Bronchial epithelial cell (primary cell): ENCODE data around the gene ARSK. TPM values are rescaled to one million over a fixed set of nuclear protein-coding genes. Genes with fewer than 3 reads are reported as not detected.

ENCODE experiments used
- DNase-seq: peaks from one replicate; pipeline ENCODE4 v3.0.0-alpha.2; 2010; ENCODE audit warnings: low read depth
- FAIRE-seq: peaks from 2 replicates; lab custom pipeline; 2011; peaks lifted over from hg19 to GRCh38; lab: Jason Lieb, UNC
- H3K27me3 ChIP-seq: 2 replicates; pipeline ENCODE4 v1.5.1; 2011; ENCODE audit warnings: low read length; ENCODE audit not compliant: control insufficient read depth, insufficient read depth
- H3K36me3 ChIP-seq: 2 replicates; pipeline ENCODE4 v1.5.1; 2011; ENCODE audit warnings: low read length; ENCODE audit not compliant: control insufficient read depth, insufficient read depth
- H3K4me3 ChIP-seq: 2 replicates; pipeline ENCODE4 v1.5.1; 2011; ENCODE audit warnings: mild to moderate bottlenecking, low read depth, low read length, control low read depth
- total RNA-seq: library from RNA; depleted of rRNA; stranded (reverse); fragments of >200 nt; gene quantifications from 2 replicates; pipeline ENCODE4 v1.2.1, GENCODE V29; 2014
- TF ChIP-seq, protein P1 (sequence below): IDR thresholded peaks from 2 replicates; pipeline ENCODE4 v1.5.1; 2011; ENCODE audit warnings: mild to moderate bottlenecking, moderate library complexity, low read length, control low read depth, inconsistent platforms; ENCODE audit not compliant: insufficient read depth, severe bottlenecking

ARSK gene
- total RNA-seq, 1 donor from 2014 or later = 7.4 TPM

DNA sequence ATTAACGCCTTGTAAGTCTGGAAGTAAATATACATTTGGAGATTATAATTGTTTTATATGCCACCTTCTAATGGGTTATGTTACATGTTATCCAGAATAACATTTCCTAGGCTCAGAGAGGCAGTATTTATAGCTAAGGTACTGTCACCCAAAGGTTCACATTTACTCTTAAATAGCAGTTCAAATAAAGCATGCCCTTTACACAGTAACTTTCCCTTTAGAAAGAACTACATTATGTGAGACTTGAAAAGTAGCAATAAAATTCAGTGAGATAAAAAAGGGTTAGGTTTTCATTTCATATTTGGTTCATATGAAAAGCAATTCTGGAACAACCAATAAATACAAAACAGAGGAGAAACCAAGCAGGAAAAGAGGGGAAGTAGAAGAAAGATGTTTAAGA lies 35.2 kb upstream of the ARSK start:
- no peak for DNase-seq
- Histone ChIP-seq H3K4me3 (no peak overlapping the region), H3K36me3 (no peaks in the 10 kb centered on the region), H3K27me3 (no peaks in the 10 kb centered on the region)
- TF ChIP-seq, protein P1, sequence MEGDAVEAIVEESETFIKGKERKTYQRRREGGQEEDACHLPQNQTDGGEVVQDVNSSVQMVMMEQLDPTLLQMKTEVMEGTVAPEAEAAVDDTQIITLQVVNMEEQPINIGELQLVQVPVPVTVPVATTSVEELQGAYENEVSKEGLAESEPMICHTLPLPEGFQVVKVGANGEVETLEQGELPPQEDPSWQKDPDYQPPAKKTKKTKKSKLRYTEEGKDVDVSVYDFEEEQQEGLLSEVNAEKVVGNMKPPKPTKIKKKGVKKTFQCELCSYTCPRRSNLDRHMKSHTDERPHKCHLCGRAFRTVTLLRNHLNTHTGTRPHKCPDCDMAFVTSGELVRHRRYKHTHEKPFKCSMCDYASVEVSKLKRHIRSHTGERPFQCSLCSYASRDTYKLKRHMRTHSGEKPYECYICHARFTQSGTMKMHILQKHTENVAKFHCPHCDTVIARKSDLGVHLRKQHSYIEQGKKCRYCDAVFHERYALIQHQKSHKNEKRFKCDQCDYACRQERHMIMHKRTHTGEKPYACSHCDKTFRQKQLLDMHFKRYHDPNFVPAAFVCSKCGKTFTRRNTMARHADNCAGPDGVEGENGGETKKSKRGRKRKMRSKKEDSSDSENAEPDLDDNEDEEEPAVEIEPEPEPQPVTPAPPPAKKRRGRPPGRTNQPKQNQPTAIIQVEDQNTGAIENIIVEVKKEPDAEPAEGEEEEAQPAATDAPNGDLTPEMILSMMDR = no peak
- FAIRE-seq = no peak

DNA sequence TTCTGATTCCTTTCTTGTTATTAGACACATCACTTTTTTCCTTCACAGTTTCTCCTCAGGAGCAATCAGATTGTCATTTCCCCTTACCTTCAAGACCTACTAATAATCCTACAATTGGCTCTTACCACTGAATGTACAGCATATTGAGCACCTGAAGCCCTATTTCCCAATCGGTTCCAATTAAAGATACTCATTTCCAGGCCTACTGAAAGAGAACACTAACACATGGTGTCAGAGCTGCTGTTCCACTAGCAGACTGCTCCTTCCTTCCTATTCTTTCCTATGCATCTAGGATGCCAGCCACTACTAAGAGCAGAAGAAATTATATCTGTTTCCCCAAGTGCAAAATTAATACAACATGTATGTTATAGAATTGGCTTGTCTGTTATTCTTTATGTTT lies 34.7 kb upstream of the ARSK start:
- DNase-seq = no peak
- H3K36me3 ChIP-seq = no peaks in the 10 kb centered on the region
- no peak for FAIRE-seq
- no peak overlapping the region for H3K4me3 ChIP-seq
- no peaks in the 10 kb centered on the region for H3K27me3 ChIP-seq
- TF ChIP-seq, protein P1 = no peak

DNA sequence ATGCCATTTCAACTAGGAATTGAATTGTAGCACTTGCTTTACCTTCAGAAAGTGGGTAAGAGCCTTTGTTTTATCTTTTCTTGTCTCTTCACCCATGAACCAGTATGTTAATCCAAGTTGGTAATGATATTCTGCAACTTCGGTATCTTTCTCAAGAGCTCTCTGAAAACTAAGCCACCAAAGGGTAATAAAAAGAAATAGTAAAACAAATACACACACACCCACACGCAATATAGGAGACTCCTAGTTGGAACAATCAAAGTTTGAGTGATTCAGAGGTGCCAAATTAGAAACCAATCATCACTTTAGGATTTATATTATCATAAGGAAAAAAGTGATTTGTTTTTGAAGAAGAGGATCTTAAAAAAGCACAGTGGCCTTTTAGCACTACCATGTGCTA lies 30.5 kb upstream of the ARSK start:
- H3K27me3 ChIP-seq = no peaks in the 10 kb centered on the region
- H3K36me3 ChIP-seq = peaks cover 2% of the 10 kb centered on the region
- no peak overlapping the region for H3K4me3 ChIP-seq
- no peak for DNase-seq
- FAIRE-seq = no peak
- TF ChIP-seq, protein P1 = no peak

DNA sequence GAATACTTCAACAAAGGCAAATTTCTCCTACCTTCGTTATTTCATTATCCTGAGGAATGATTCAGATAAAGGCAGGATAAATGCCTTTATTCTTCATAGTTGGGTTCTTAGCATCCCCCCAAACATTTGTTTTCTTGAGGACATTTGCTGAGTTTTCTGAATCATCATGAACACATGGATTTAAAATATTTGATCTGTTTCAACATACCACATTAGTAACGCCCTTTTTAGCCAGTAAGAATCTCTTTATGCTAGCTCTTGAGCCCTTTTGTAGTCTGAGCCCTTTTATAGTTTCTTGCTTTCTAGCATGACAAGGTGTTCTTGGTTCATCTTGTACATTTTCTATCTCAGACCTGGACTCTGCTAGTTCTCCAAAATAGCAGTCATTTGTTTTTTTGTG lies 28.0 kb upstream of the ARSK start:
- TF ChIP-seq, protein P1 = no peak
- Histone ChIP-seq H3K27me3 (no peaks in the 10 kb centered on the region), H3K4me3 (no peak overlapping the region), H3K36me3 (peaks cover 5% of the 10 kb centered on the region)
- FAIRE-seq = no peak
- no peak for DNase-seq

DNA sequence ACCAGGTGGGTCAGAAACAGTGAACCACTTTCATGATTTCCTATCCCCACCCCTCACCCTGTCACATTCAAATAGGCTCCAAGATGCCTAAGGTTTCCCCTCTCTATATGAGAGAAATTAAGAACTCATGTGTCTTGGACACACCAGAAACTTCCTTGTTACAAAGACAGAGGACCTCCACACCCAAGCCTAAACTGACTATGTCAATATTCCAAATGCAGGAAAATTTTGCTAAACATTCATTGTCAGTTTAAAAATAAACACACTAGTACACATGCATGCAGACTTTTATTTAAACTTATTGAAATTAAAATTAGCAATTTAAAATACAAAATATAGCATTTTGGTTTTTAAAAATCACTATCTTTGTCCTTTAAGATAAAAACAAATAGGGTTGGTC lies 26.3 kb upstream of the ARSK start:
- no peaks in the 10 kb centered on the region for H3K27me3 ChIP-seq
- FAIRE-seq (no peak), DNase-seq (no peak)
- no peak overlapping the region for H3K4me3 ChIP-seq
- H3K36me3 ChIP-seq = peaks cover 5% of the 10 kb centered on the region
- TF ChIP-seq, protein P1 = no peak

DNA sequence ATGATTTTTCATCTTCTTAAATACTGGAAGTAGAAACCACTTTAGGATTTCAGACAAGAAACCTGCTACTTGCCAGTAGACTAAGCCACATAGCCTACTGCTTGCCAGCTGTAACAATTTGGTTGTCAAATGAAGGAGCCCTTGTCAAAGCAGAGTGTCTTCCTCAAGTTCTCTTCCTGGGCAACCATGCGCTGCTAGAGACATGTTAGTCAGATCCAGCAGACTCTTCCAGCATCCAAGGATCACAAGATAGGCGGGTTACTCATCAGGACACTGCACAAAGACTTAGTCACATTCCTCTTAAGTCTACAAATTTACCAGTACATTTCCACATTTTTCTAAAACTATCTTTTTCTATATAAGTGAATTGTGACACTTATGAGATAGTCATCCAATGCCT lies 24.5 kb upstream of the ARSK start:
- no peak for FAIRE-seq
- H3K27me3 ChIP-seq = no peaks in the 10 kb centered on the region
- TF ChIP-seq, protein P1 = no peak
- H3K36me3 ChIP-seq = peaks cover 7% of the 10 kb centered on the region
- peak; percentile 71 for DNase-seq
- H3K4me3 ChIP-seq = no peak overlapping the region
